Measurements from ENCODE around the gene ANXA10.

GRCh38 chr4:168051526-168051925, 40.8 kb upstream of the ANXA10 start:
- TF ChIP-seq CTCF (conservative IDR thresholded peaks at IDR 0.05; ENCODE audit: low read depth, low read length) = no peak
- no peak for TF ChIP-seq EZH2 (IDR thresholded peaks at IDR 0.05; ENCODE audit: low read length, unreplicated experiment)

Data from PC-3 (cell line).